ENCODE results near the gene RGL3. TPM values are rescaled to one million over a fixed set of nuclear protein-coding genes. Genes with fewer than 3 reads are reported as not detected.

The RGL3 gene
- total RNA-seq, 4 donors from 2014 or later: 5.9 to 22.9 (median 7.3) TPM

DNA sequence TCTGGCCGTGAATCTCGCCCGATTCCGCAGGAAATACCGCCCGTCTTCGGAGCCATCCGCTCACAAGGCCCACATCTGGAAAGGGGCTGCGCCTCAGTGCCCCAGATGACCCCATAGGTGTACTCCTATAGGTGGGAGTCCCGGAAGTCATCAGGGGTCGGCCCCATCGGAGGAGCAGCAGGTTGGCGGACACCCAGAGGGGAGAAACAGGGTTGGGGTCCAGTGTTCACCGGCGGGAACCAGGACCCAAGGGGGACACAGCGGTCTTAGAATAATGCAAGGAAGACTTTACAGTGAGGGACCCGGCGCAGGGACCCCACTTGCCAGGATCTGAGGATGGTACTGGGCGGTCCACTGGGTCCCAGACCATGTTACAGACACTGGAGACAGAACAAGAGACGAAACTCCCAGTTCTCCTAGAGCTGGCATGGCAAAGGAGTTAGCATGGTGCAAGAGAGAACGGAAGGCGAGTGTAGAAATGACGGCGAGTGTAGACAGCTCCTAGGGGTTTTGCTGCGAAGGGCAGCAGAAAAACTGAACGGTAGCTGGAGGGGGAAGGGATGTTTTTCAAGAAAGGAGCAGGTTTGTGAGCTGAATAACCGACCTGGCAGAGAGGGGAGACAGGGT is 4.2 kb upstream of the RGL3 start:
- TF ChIP-seq, protein P1, sequence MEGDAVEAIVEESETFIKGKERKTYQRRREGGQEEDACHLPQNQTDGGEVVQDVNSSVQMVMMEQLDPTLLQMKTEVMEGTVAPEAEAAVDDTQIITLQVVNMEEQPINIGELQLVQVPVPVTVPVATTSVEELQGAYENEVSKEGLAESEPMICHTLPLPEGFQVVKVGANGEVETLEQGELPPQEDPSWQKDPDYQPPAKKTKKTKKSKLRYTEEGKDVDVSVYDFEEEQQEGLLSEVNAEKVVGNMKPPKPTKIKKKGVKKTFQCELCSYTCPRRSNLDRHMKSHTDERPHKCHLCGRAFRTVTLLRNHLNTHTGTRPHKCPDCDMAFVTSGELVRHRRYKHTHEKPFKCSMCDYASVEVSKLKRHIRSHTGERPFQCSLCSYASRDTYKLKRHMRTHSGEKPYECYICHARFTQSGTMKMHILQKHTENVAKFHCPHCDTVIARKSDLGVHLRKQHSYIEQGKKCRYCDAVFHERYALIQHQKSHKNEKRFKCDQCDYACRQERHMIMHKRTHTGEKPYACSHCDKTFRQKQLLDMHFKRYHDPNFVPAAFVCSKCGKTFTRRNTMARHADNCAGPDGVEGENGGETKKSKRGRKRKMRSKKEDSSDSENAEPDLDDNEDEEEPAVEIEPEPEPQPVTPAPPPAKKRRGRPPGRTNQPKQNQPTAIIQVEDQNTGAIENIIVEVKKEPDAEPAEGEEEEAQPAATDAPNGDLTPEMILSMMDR (IDR thresholded peaks at IDR 0.05): no peak
- DNase-seq (ENCODE audit: low spot score) (no peak), ATAC-seq (ENCODE audit: low FRiP score) (no peak)

DNA sequence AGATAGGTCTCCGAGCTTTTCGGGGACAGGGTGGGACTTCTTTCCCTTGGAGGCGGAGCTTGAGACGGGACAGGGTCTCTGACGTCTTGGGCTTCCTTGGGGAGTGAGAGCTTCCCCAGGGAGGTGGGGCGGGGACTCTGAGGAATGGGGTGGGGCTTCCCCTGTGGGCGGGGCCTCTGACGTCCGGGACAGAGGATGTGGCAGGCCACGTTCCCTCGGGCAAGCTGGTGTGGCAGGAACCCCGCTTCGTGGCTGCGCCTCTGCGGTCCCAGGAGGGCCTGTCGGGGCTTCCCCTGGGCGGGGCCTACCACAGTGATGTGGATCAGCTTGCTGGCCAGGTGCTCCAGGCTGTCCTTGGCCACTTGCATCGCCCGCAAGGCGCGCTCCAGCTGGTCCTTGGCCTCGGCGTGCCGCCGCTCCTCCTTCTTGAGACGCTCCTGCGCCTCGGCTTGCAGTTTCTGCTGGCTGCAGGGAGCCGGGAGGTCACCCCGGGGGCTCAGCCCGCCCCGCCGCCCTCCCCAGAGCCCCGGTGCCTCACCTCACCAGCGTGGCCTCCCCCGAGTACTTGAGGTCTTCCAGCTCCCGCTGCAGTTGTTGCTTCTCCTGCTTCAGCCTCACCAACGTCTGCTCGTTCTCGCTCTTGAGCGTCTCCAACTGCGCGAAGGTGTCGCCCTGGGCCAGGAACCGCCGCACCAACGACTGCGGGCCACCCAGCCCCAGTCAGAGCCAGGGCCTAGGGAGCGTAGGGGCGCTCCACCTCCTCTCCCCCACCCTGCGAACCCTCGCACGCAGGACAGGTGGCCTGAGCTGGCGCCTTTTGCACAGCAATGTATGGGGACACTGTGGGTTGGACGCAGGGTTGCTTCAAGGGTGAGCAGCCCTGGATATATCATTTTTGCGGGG is 3.3 kb upstream of the RGL3 start:
- DNase-seq (ENCODE audit: low spot score): peak; percentile 41

GRCh38 chr19:11421371-11422098 is 2.4 kb upstream of the RGL3 start:
- ATAC-seq (ENCODE audit: low FRiP score) (no peak), DNase-seq (ENCODE audit: low spot score) (no peak)
- TF ChIP-seq, protein P1 (IDR thresholded peaks at IDR 0.05): no peak

More for the DNA sequence above, 3.3 kb upstream of the RGL3 start:
- peak; percentile 32 for ATAC-seq (ENCODE audit: low FRiP score)
- TF ChIP-seq, protein P1 (IDR thresholded peaks at IDR 0.05): no peak

DNA sequence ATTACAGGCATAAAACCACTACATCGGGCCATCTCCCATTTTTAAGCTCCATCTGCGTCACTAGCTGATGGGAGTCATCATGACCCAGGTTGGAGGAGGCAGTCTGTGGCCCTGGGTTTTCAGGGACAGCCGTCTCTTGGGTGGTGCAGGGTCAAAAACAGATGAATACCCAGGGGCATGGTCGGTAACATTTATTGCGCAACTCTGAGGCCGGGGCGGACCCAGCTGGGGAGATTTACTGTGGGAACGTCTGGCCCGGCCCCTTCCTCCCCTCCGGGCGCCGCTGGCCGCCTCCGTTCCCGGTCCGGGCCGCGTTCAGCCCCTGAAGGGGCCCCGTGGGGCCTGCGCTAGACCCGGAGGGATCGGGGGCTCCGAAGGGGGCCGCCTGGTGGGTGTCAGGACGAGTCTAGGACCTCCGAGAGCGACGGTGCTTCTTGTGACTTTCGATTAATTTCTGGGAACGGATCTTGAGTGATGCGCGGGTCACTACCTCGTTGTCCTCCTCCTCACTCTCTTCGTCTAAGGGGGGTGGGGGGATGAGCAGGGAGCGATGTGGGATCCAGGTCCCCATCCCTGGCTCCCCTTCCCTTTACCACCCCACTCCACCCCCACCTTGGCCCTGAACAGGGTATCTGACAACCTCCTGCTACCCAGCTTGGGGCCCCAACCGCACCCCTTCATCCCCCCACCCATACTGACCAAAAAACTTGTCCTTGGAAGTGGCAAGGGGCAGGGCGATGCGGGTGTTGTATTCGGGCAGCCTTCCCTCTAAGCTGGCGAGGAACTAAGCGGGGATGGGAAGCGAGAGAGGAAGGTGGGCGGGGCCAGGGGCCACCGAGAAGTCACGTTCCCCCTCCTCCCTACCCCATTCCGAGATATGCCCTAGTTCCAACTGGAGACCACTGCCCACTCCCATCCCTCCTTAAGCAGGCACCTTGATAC is 1.6 kb upstream of the RGL3 start:
- DNase-seq (ENCODE audit: low spot score) (no peak), ATAC-seq (ENCODE audit: low FRiP score) (no peak)

GRCh38 chr19:11418094-11418548 is 993 bp downstream of the RGL3 start:
- no peak for ATAC-seq (ENCODE audit: low FRiP score)
- TF ChIP-seq, protein P1 (IDR thresholded peaks at IDR 0.05): no peak
- DNase-seq (ENCODE audit: low spot score): no peak

More for the DNA sequence above, 1.6 kb upstream of the RGL3 start:
- TF ChIP-seq, protein P1 (IDR thresholded peaks at IDR 0.05): no peak
